LNCAP (cell line): ENCODE results near the gene PFDN2.
A peak's percentile ranks its signal among the peaks of the same experiment; 100 is the strongest.

Experiments used
- CTCF ChIP-seq: fragments of 450-650 bp; IDR thresholded peaks from 2 replicates; pipeline ENCODE4 v1.5.1; 2017; ENCODE audit warnings: mild to moderate bottlenecking

The PFDN2 gene

GRCh38 chr1:161121834-161122233 is 4.0 kb upstream of the PFDN2 start:
- TF ChIP-seq CTCF: no peak

GRCh38 chr1:161121042-161121650 is 3.3 kb upstream of the PFDN2 start:
- TF ChIP-seq CTCF: no peak

- peak; percentile 41 for TF ChIP-seq CTCF
Observed at GRCh38 chr1:161119092-161119903, 1.5 kb upstream of the PFDN2 start.

- no peak for TF ChIP-seq CTCF
Observed at GRCh38 chr1:161115132-161115711, 2.6 kb downstream of the PFDN2 start.

GRCh38 chr1:161114556-161114955 is 3.3 kb downstream of the PFDN2 start:
- no peak for TF ChIP-seq CTCF

GRCh38 chr1:161113915-161114314 is 3.9 kb downstream of the PFDN2 start:
- TF ChIP-seq CTCF: no peak

- no peak for TF ChIP-seq CTCF
Observed at GRCh38 chr1:161111527-161111926, 6.3 kb downstream of the PFDN2 start.
